ENCODE data around the gene ZYX. TPM values are rescaled to one million over a fixed set of nuclear protein-coding genes. Genes with fewer than 3 reads are reported as not detected.

The ZYX gene
- total RNA-seq, 1 experiment from 2014 or later, result 145 TPM

GRCh38 chr7:143415742-143416397 is 34.7 kb downstream of the ZYX start:
- no peaks in the 10 kb centered on the region for H4K20me1 ChIP-seq (ENCODE audit: insufficient read depth)
- peak in 1 of 2 experiments; percentile 60 for DNase-seq
- no peaks in the 10 kb centered on the region for H3K9me3 ChIP-seq (ENCODE audit: insufficient read depth, low read depth)
- no peaks in the 10 kb centered on the region; the same call in 1 of the 2 replicates for H3F3A ChIP-seq (ENCODE audit: insufficient read depth, low read depth)
- no peak overlapping the region for H3K4me3 ChIP-seq
- H3K4me1 ChIP-seq (replicated peaks; ENCODE audit: insufficient read depth), result peaks cover 6% of the 10 kb centered on the region
- ChIA-PET CTCF (interaction anchor here (3.6 kb wide), 1 partner anchor 176 kb away, joined by 25 read pairs; no protein-coding TSS in a partner anchor), POLR2A (ENCODE audit: unreplicated experiment) (interaction anchor here (0.5 kb wide), 1 partner anchor 10 kb away, joined by 11 read pairs; no protein-coding TSS in a partner anchor)
- H3K36me3 ChIP-seq (ENCODE audit: low read depth), result no peaks in the 10 kb centered on the region
- H3K4me2 ChIP-seq, result no peak overlapping the region
- no peak overlapping the region for H2AFZ ChIP-seq
- TF ChIP-seq EZH2 (IDR thresholded peaks at IDR 0.05; ENCODE audit: low read depth), result no peak
- TF ChIP-seq CTCF (conservative IDR thresholded peaks at IDR 0.05), result no peak
- BruUV-seq (replicated peaks), result no TSS peak
- no peaks in the 10 kb centered on the region for H3K9me2 ChIP-seq (ENCODE audit: insufficient read depth)
- H3K79me2 ChIP-seq (ENCODE audit: low read depth), result no peaks in the 10 kb centered on the region
- no peak overlapping the region for H3K27ac ChIP-seq
- intact Hi-C loops (cut with micrococcal nuclease; ENCODE audit: unreplicated experiment), result loop anchor here (2.0 to 5.0 kb wide), 3 partner anchors 41 to 175 kb away; no protein-coding TSS in a partner anchor
- no peaks in the 10 kb centered on the region for H3K27me3 ChIP-seq (ENCODE audit: insufficient read depth, low read depth)

- Histone ChIP-seq H4K20me1 (ENCODE audit: insufficient read depth) (no peaks in the 10 kb centered on the region), H3K4me3 (no peak overlapping the region), H3K4me2 (no peak overlapping the region), H3K27me3 (ENCODE audit: insufficient read depth, low read depth) (no peaks in the 10 kb centered on the region), H3K4me1 (replicated peaks; ENCODE audit: insufficient read depth) (peaks cover 6% of the 10 kb centered on the region), H3K79me2 (ENCODE audit: low read depth) (no peaks in the 10 kb centered on the region), H2AFZ (no peak overlapping the region), H3F3A (ENCODE audit: insufficient read depth, low read depth) (no peaks in the 10 kb centered on the region; the same call in 1 of the 2 replicates), H3K36me3 (ENCODE audit: low read depth) (no peaks in the 10 kb centered on the region), H3K9me2 (ENCODE audit: insufficient read depth) (no peaks in the 10 kb centered on the region), H3K27ac (no peak overlapping the region), H3K9me3 (ENCODE audit: insufficient read depth, low read depth) (no peaks in the 10 kb centered on the region)
- POLR2A ChIA-PET (ENCODE audit: unreplicated experiment), result interaction anchor here (0.6 kb wide), 1 partner anchor 214 kb away, joined by 6 read pairs; no protein-coding TSS in a partner anchor
- CTCF ChIA-PET, result interaction anchor here (3.6 kb wide), 1 partner anchor 176 kb away, joined by 25 read pairs; no protein-coding TSS in a partner anchor
- no TSS peak for BruUV-seq (replicated peaks)
- peak in 1 of 2 experiments; percentile 49 for DNase-seq
- intact Hi-C loops (cut with micrococcal nuclease; ENCODE audit: unreplicated experiment), result loop anchor here (2.0 to 5.0 kb wide), 3 partner anchors 41 to 176 kb away; no protein-coding TSS in a partner anchor
- TF ChIP-seq EZH2 (IDR thresholded peaks at IDR 0.05; ENCODE audit: low read depth), result no peak
- peak; percentile 95 for TF ChIP-seq CTCF (conservative IDR thresholded peaks at IDR 0.05)
Measured at GRCh38 chr7:143416565-143417149, 35.5 kb downstream of the ZYX start.

DNA sequence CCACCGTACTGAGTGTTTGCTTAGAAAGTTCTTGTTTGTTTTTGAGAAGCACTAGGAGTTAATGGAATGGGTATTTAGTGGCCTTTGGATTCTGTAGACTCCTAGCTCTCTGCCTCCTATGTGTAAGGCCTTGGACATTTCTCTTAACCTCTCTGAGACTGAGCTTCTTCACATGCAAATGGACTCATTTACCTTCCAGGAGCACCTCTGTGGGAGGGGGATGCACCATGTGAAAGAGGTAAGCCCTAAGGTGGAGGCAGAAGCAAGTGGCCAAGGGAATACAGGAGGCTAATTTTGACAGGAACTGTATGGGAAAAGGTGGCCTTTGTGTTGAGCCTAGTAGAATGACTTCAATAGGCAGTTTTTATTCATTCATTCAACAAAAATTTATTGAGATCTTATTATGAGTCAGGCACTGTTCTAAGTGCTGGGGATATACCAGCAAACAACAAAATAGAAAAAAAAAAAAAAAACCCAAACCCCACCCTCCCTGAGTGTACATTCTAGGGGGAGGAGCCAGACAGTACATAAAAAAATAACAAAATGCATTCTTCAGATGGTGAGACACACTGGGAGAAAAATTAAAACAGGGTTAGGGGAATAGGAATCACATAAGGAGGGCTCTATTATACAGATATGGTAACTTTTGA is 36.7 kb downstream of the ZYX start:
- BruUV-seq (replicated peaks), result no TSS peak
- no peak for TF ChIP-seq EZH2 (IDR thresholded peaks at IDR 0.05; ENCODE audit: low read depth)
- no peak for TF ChIP-seq CTCF (conservative IDR thresholded peaks at IDR 0.05)
- no peaks in the 10 kb centered on the region for H3K9me3 ChIP-seq (ENCODE audit: insufficient read depth, low read depth)
- no peaks in the 10 kb centered on the region; the same call in 1 of the 2 replicates for H3F3A ChIP-seq (ENCODE audit: insufficient read depth, low read depth)
- H2AFZ ChIP-seq, result no peak overlapping the region
- no peaks in the 10 kb centered on the region for H3K27me3 ChIP-seq (ENCODE audit: insufficient read depth, low read depth)
- H4K20me1 ChIP-seq (ENCODE audit: insufficient read depth), result no peaks in the 10 kb centered on the region
- no peak overlapping the region for H3K4me3 ChIP-seq
- H3K79me2 ChIP-seq (ENCODE audit: low read depth), result no peaks in the 10 kb centered on the region
- no peak for DNase-seq
- H3K36me3 ChIP-seq (ENCODE audit: low read depth), result no peaks in the 10 kb centered on the region
- ChIA-PET CTCF (interaction anchor here (0.7 to 3.6 kb wide), 2 partner anchors 108 to 178 kb away, joined by 6 to 25 read pairs; no protein-coding TSS in a partner anchor), POLR2A (ENCODE audit: unreplicated experiment) (no interaction called here)
- no peak overlapping the region for H3K27ac ChIP-seq
- H3K4me2 ChIP-seq, result no peak overlapping the region
- no peaks in the 10 kb centered on the region for H3K9me2 ChIP-seq (ENCODE audit: insufficient read depth)
- intact Hi-C loops (cut with micrococcal nuclease; ENCODE audit: unreplicated experiment), result loop anchor here (2.0 to 5.0 kb wide), 3 partner anchors 39 to 177 kb away; no protein-coding TSS in a partner anchor
- H3K4me1 ChIP-seq (replicated peaks; ENCODE audit: insufficient read depth), result peaks cover 6% of the 10 kb centered on the region
